ENCODE measurements around the gene PLXNA2.
A peak's percentile ranks its signal among the peaks of the same experiment; 100 is the strongest.

Gene PLXNA2

DNA sequence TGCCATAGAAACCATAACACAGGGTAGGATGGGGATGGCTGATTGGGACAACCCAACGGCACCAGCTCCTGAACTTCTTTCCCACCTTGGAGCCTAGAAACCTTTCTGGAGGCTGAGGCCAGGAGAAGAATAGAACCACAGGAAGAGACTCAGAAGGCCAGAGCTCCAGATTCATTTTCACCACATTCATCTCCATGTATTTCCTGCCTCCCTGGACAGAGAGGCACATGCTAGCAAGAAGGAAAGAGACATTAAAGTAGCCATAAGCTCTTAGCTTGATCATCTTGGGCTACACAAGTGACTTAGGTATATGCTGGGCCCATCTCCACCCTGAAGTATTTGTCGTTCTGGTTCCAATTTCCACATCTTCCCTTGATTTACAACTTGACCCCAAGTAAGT lies 44.1 kb downstream of the PLXNA2 start:
- no peak for DNase-seq (ENCODE audit: low read depth)
- TF ChIP-seq, protein P1, sequence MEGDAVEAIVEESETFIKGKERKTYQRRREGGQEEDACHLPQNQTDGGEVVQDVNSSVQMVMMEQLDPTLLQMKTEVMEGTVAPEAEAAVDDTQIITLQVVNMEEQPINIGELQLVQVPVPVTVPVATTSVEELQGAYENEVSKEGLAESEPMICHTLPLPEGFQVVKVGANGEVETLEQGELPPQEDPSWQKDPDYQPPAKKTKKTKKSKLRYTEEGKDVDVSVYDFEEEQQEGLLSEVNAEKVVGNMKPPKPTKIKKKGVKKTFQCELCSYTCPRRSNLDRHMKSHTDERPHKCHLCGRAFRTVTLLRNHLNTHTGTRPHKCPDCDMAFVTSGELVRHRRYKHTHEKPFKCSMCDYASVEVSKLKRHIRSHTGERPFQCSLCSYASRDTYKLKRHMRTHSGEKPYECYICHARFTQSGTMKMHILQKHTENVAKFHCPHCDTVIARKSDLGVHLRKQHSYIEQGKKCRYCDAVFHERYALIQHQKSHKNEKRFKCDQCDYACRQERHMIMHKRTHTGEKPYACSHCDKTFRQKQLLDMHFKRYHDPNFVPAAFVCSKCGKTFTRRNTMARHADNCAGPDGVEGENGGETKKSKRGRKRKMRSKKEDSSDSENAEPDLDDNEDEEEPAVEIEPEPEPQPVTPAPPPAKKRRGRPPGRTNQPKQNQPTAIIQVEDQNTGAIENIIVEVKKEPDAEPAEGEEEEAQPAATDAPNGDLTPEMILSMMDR (IDR thresholded peaks at IDR 0.05; ENCODE audit: low read length, missing control alignments), result no peak
- H3K4me3 ChIP-seq (replicated peaks; ENCODE audit: low read depth, low read length), result no peak overlapping the region

- no peak overlapping the region for H3K4me3 ChIP-seq (replicated peaks; ENCODE audit: low read depth, low read length)
- TF ChIP-seq, protein P1 (IDR thresholded peaks at IDR 0.05; ENCODE audit: low read length, missing control alignments), result no peak
- DNase-seq (ENCODE audit: low read depth), result no peak
Observed at GRCh38 chr1:208198236-208198635, 45.9 kb downstream of the PLXNA2 start.

- DNase-seq (ENCODE audit: low read depth), result no peak
- TF ChIP-seq, protein P1 (IDR thresholded peaks at IDR 0.05; ENCODE audit: low read length, missing control alignments), result no peak
- no peak overlapping the region for H3K4me3 ChIP-seq (replicated peaks; ENCODE audit: low read depth, low read length)
Observed at GRCh38 chr1:208194944-208195343, 49.2 kb downstream of the PLXNA2 start.

GRCh38 chr1:208192995-208193394 lies 51.2 kb downstream of the PLXNA2 start:
- DNase-seq (ENCODE audit: low read depth), result peak; percentile 85
- TF ChIP-seq, protein P1 (IDR thresholded peaks at IDR 0.05; ENCODE audit: low read length, missing control alignments), result no peak
- H3K4me3 ChIP-seq (replicated peaks; ENCODE audit: low read depth, low read length), result no peak overlapping the region

DNA sequence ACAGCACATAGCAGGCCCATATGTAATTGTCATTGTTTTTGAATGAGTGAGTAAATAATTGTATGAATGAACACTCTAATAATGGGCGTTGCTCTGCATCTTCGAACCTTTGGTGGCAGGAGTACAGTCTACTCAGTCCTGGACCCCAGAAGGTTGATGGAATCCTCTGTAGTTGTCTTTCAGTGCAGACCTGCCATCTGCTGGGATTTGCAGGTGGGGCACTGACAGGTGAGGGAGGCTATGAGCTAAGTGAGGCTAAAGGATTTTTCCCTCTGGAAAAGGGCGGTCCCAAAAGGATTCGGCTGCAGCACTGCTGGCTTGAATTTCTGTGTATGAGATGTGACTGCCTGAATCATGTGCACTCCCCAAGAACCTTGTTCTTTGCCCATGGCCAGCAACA lies 53.4 kb downstream of the PLXNA2 start:
- H3K4me3 ChIP-seq (replicated peaks; ENCODE audit: low read depth, low read length), result no peak overlapping the region
- DNase-seq (ENCODE audit: low read depth), result no peak
- TF ChIP-seq, protein P1 (IDR thresholded peaks at IDR 0.05; ENCODE audit: low read length, missing control alignments), result no peak

DNA sequence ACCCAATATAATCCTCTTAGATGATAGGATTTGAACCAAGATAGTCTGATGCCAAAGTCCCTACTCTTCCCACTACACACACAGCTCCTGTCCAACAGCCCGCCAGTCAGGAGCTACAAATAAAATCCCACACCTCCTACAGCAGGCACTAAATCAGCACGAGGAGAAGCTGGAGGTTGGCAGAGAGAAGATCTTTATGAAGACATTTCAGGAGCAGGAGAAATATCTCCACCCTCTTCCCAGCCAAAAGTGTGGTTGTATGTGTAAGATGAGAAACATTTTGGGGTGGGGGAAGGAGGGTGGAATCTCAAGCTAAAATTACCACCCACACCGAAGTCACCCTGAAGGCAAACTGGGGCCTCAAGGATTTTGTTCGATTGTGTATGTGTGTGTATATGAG lies 54.5 kb downstream of the PLXNA2 start:
- H3K4me3 ChIP-seq (replicated peaks; ENCODE audit: low read depth, low read length), result no peak overlapping the region
- no peak for DNase-seq (ENCODE audit: low read depth)
- TF ChIP-seq, protein P1 (IDR thresholded peaks at IDR 0.05; ENCODE audit: low read length, missing control alignments), result no peak

DNA sequence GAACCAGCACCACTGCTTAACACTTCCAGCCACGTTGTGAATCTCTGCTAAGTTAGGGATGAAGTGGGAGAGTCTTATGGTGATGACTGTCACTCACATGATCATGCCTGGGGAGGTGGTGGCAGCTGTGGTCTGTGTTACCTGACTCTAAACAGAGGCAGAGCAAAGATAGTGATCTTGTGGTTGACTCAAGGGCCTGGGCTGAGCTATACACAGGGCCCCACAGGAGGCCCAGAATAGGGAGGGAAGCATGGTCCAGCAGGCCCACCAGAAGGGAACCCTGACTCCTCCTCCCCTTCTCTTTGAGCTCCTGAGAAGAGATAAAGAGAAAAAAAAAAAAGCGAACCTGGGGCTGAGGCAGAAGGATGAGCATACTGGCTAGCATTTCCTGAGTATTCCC lies 55.0 kb downstream of the PLXNA2 start:
- no peak for DNase-seq (ENCODE audit: low read depth)
- TF ChIP-seq, protein P1 (IDR thresholded peaks at IDR 0.05; ENCODE audit: low read length, missing control alignments), result no peak
- no peak overlapping the region for H3K4me3 ChIP-seq (replicated peaks; ENCODE audit: low read depth, low read length)
